SK-N-SH (cell line): ENCODE results near the gene MAN2A1. TPM values are rescaled to one million over a fixed set of nuclear protein-coding genes. Genes with fewer than 3 reads are reported as not detected.

Experiments
- CTCF ChIA-PET: fragments of 300-600, 350-600 bp; formaldehyde crosslinking; extraction: SDS; loops from one replicate; lab custom pipeline; 2021; lab: Yijun Ruan, JAX
- POLR2A ChIA-PET: fragments of 350-600 bp; sonication (Branson Sonifier 250); formaldehyde crosslinking; extraction: SDS; loops from one replicate; lab custom pipeline; 2020; ENCODE audit warnings: antibody characterized with exemption, inconsistent platforms; lab: Yijun Ruan, JAX
- DNase-seq: peaks from one replicate; pipeline ENCODE4 v3.0.0; 2012
- H2AFZ ChIP-seq: fragments of 200-600 bp; sonication (generic); 2 replicates; pipeline ENCODE4 v1.8.1; 2016; ENCODE audit warnings: antibody characterized with exemption, mild to moderate bottlenecking, low read depth
- H3F3A ChIP-seq: fragments of 200-600 bp; sonication (generic); replicated peaks from 2 replicates; pipeline ENCODE3; 2016; ENCODE audit warnings: antibody characterized with exemption, mild to moderate bottlenecking; ENCODE audit not compliant: insufficient read depth
- H3K27ac ChIP-seq, 2 experiments: fragments of 200-500 bp in 1 of 2; fragments of 200-600 bp in 1 of 2; sonication (Bioruptor generic) in 1 of 2; sonication (generic), shearing (Covaris generic) in 1 of 2; 2 replicates each; pipeline versions ENCODE4 v1.5.1 to v1.6.1; 2014 to 2016; ENCODE audit warnings: low read depth in 2 of 2, inconsistent platforms in 1 of 2, low read length in 1 of 2, mild to moderate bottlenecking in 1 of 2, mixed read lengths in 1 of 2
- H3K27me3 ChIP-seq: fragments of 200-600 bp; sonication (generic), shearing (Covaris generic); 2 replicates; pipeline ENCODE4 v1.6.1; 2016; ENCODE audit warnings: mixed run types; ENCODE audit not compliant: insufficient read depth
- H3K36me3 ChIP-seq, 2 experiments: fragments of 200-500 bp in 1 of 2; fragments of 200-600 bp in 1 of 2; sonication (Bioruptor generic) in 1 of 2; sonication (generic) in 1 of 2; replicated peaks in 1 of 2; 2 replicates each; pipeline versions ENCODE3 to v1.5.1; 2014 to 2016; ENCODE audit warnings: low read length in 1 of 2, mild to moderate bottlenecking in 1 of 2; ENCODE audit not compliant: insufficient read depth in 2 of 2, control insufficient read depth in 1 of 2
- H3K4me1 ChIP-seq, 2 experiments: fragments of 200-500 bp in 1 of 2; fragments of 200-600 bp in 1 of 2; sonication (Bioruptor generic) in 1 of 2; sonication (generic), shearing (Covaris generic) in 1 of 2; 2 replicates each; pipeline versions ENCODE4 v1.5.1 to v1.6.1; 2014 to 2016; ENCODE audit warnings: low read depth in 1 of 2, low read length in 1 of 2, mixed run types in 1 of 2; ENCODE audit not compliant: insufficient read depth in 2 of 2, control insufficient read depth in 1 of 2
- H3K4me2 ChIP-seq: fragments of 200-600 bp; sonication (generic), shearing (Covaris generic); 2 replicates; pipeline ENCODE4 v1.6.1; 2017; ENCODE audit warnings: mixed run types
- H3K4me3 ChIP-seq, 2 experiments: fragments of 200-500 bp in 1 of 2; fragments of 200-600 bp in 1 of 2; sonication (Bioruptor generic) in 1 of 2; sonication (generic), shearing (Covaris generic) in 1 of 2; 2 replicates each; pipeline versions ENCODE4 v1.5.1 to v1.8.1; 2014 to 2016; ENCODE audit warnings: low read depth in 2 of 2, inconsistent platforms in 1 of 2, low read length in 1 of 2, mild to moderate bottlenecking in 1 of 2, mixed read lengths in 1 of 2, moderate library complexity in 1 of 2
- H3K79me2 ChIP-seq: fragments of 200-600 bp; sonication (generic); 2 replicates; pipeline ENCODE4 v1.8.1; 2017; ENCODE audit warnings: mild to moderate bottlenecking; ENCODE audit not compliant: insufficient read depth
- H3K9ac ChIP-seq: fragments of 200-600 bp; sonication (generic); 2 replicates; pipeline ENCODE4 v1.6.1; 2017; ENCODE audit warnings: mixed run types
- H3K9me2 ChIP-seq: fragments of 200-600 bp; sonication (generic); 2 replicates; pipeline ENCODE4 v1.6.1; 2017; ENCODE audit warnings: mixed run types
- H3K9me3 ChIP-seq: fragments of 200-600 bp; sonication (generic); 2 replicates; pipeline ENCODE4 v1.6.1; 2017; ENCODE audit warnings: mixed run types, mild to moderate bottlenecking, moderate library complexity
- H4K20me1 ChIP-seq: fragments of 200-600 bp; sonication (generic); 2 replicates; pipeline ENCODE4 v1.6.1; 2017; ENCODE audit warnings: mild to moderate bottlenecking, mixed run types; ENCODE audit not compliant: insufficient read depth
- ELF1 ChIP-seq: IDR thresholded peaks from 2 replicates; pipeline ENCODE4 v1.4.0; 2012
- EP300 ChIP-seq, 2 experiments: IDR thresholded peaks; 2 replicates each; pipeline versions ENCODE4 v1.4.0 to v1.6.1; 2012; ENCODE audit warnings: borderline replicate concordance in 1 of 2, low read depth in 1 of 2, low read length in 1 of 2
- FOXM1 ChIP-seq: IDR thresholded peaks from 2 replicates; pipeline ENCODE4 v1.4.0; 2012; ENCODE audit warnings: low read depth, mild to moderate bottlenecking
- MEF2A ChIP-seq: IDR thresholded peaks from 2 replicates; pipeline ENCODE4 v1.4.0; 2012; ENCODE audit warnings: low read depth, borderline replicate concordance
- POLR2AphosphoS5 ChIP-seq: IDR thresholded peaks from 2 replicates; pipeline ENCODE4 v1.6.1; 2012; ENCODE audit warnings: low read depth, low read length
- RAD21 ChIP-seq: IDR thresholded peaks from 2 replicates; pipeline ENCODE4 v1.6.1; 2012; ENCODE audit warnings: mild to moderate bottlenecking, low read length
- RCOR1 ChIP-seq: fragments of 150-350 bp; IDR thresholded peaks from 2 replicates; pipeline ENCODE4 v1.6.1; 2017; ENCODE audit warnings: antibody characterized with exemption, low read length
- TAF1 ChIP-seq: IDR thresholded peaks from 2 replicates; pipeline ENCODE4 v1.6.1; 2012; ENCODE audit warnings: low read depth, mild to moderate bottlenecking, low read length, moderate library complexity, borderline replicate concordance
- TCF12 ChIP-seq: IDR thresholded peaks from 2 replicates; pipeline ENCODE4 v1.4.0; 2012
- TEAD4 ChIP-seq: IDR thresholded peaks from 2 replicates; pipeline ENCODE4 v1.4.0; 2012; ENCODE audit warnings: mild to moderate bottlenecking, borderline replicate concordance; ENCODE audit not compliant: insufficient read depth
- YY1 ChIP-seq: IDR thresholded peaks from 2 replicates; pipeline ENCODE4 v1.4.0; 2012; ENCODE audit warnings: low read depth, mild to moderate bottlenecking
- whole genome bisulfite sequencing: methylation state at CpG from one replicate; pipeline ENCODE4 v1.1.6; 2017; ENCODE audit warnings: low lambda C conversion rate; 5-methylcytosine and 5-hydroxymethylcytosine counted together
- polyA plus RNA-seq, 3 experiments: library from polyadenylated mRNA; depleted of rRNA; stranded (reverse); fragments of >200 nt; gene quantifications; 2 replicates each; pipeline ENCODE4 v1.2.3, GENCODE V29; 2012
- TF ChIP-seq, protein P1 (sequence below): IDR thresholded peaks from 2 replicates; pipeline ENCODE4 v1.4.0; 2012; ENCODE audit warnings: low read depth, borderline replicate concordance
- TF ChIP-seq, protein P2 (sequence below): IDR thresholded peaks from 2 replicates; pipeline ENCODE4 v1.4.0; 2012; ENCODE audit warnings: low read depth
- TF ChIP-seq, protein P3 (sequence below): fragments of 150-350 bp; IDR thresholded peaks from 2 replicates; pipeline ENCODE4 v1.6.1; 2017; ENCODE audit warnings: antibody characterized with exemption, low read length, low read depth, borderline replicate concordance

Gene MAN2A1
- polyA plus RNA-seq, 1 of the 3 experiments (the other 2 are of a cell fraction), result 19.7 TPM

GRCh38 chr5:109692852-109693251 lies 3.1 kb downstream of the MAN2A1 start:
- Histone ChIP-seq H2AFZ (no peak overlapping the region), H3K9me2 (no peaks in the 10 kb centered on the region), H3K4me2 (peak overlapping the region; percentile 42; the same call in 1 of the 2 replicates), H4K20me1 (peaks cover 36% of the 10 kb centered on the region), H3K79me2 (peaks cover 75% of the 10 kb centered on the region), H3K4me1 (peaks cover 2 to 31% of the 10 kb centered on the region in 2 experiments; a peak in 3 of 4 replicates), H3K27ac (no peak overlapping the region), H3K36me3 (no peaks in the 10 kb centered on the region), H3F3A (peaks cover 13% of the 10 kb centered on the region), H3K9me3 (no peaks in the 10 kb centered on the region), H3K4me3 (no peak overlapping the region; a peak in 1 of 4 replicates), H3K9ac (no peak overlapping the region), H3K27me3 (no peaks in the 10 kb centered on the region)
- 67% methylated on average over 3 of the region's 4 CpGs for WGBS
- DNase-seq, result no peak
- CTCF ChIA-PET, result interaction anchor here (1.4 kb wide), 1 partner anchor 9 kb away, joined by 7 read pairs; no protein-coding TSS in a partner anchor
- POLR2A ChIA-PET, result no interaction called here
- TF ChIP-seq YY1 (no peak), EP300 (IDR thresholded peaks at IDR 0.05; ENCODE audit: borderline replicate concordance in 1 of 2, low read depth in 1 of 2, low read length in 1 of 2) (no peak), RAD21 (no peak), POLR2AphosphoS5 (no peak), RCOR1 (no peak), ELF1 (no peak), MEF2A (no peak)
- TF ChIP-seq, protein P1, sequence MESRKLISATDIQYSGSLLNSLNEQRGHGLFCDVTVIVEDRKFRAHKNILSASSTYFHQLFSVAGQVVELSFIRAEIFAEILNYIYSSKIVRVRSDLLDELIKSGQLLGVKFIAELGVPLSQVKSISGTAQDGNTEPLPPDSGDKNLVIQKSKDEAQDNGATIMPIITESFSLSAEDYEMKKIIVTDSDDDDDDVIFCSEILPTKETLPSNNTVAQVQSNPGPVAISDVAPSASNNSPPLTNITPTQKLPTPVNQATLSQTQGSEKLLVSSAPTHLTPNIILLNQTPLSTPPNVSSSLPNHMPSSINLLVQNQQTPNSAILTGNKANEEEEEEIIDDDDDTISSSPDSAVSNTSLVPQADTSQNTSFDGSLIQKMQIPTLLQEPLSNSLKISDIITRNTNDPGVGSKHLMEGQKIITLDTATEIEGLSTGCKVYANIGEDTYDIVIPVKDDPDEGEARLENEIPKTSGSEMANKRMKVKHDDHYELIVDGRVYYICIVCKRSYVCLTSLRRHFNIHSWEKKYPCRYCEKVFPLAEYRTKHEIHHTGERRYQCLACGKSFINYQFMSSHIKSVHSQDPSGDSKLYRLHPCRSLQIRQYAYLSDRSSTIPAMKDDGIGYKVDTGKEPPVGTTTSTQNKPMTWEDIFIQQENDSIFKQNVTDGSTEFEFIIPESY, result no peak
- TF ChIP-seq, protein P2, sequence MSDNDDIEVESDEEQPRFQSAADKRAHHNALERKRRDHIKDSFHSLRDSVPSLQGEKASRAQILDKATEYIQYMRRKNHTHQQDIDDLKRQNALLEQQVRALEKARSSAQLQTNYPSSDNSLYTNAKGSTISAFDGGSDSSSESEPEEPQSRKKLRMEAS, result no peak
- TF ChIP-seq, protein P3, sequence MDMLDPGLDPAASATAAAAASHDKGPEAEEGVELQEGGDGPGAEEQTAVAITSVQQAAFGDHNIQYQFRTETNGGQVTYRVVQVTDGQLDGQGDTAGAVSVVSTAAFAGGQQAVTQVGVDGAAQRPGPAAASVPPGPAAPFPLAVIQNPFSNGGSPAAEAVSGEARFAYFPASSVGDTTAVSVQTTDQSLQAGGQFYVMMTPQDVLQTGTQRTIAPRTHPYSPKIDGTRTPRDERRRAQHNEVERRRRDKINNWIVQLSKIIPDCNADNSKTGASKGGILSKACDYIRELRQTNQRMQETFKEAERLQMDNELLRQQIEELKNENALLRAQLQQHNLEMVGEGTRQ, result no peak

DNA sequence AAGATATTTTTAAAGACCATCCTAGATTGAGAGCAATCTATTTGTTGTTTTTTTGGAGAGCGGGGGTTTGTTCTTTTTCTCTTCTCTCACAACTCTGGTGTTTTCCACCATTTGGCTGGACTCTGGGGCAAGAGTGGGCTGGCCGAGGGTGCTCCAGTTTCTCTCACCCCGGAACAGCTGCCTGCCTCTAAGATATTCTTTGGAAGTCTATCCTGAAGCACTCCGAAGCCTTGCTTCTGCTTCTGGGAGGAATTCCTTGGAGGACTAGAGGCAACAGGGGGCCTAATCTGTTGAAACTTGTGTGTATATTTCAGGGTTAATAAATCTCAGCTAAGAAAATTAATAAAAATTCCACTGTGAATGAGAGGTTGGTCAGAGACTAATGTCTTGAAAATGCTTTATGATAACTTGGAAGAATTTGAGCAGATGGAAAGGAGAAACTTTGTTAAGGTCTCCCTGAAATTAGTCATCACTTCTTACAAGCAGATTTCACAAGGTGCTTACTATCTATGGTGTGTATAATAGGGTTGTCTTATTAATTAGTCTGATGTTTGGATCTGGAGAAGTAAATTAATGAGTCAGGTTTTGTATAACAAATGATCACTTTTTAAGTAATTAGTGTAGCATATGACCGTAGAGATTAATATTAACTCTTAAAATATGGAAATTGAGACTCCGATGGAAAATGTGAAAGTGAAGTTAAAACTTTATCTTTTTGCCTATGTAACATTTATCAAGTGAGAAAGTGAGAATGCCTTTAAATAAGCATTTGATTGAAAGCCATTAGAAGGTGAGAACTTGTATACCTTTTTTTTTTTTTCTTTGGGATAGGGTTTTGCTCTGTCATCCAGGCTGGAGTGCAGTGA lies 4.0 kb downstream of the MAN2A1 start:
- Histone ChIP-seq H3K9me2 (no peaks in the 10 kb centered on the region), H4K20me1 (peaks cover 36% of the 10 kb centered on the region), H3K79me2 (peaks cover 82% of the 10 kb centered on the region), H3K4me1 (peaks cover 2 to 31% of the 10 kb centered on the region in 2 experiments; a peak in 3 of 4 replicates), H3K36me3 (no peaks in the 10 kb centered on the region), H3K9ac (no peak overlapping the region), H3K9me3 (no peaks in the 10 kb centered on the region), H3K27ac (no peak overlapping the region), H2AFZ (no peak overlapping the region), H3K4me3 (no peak overlapping the region), H3K27me3 (no peaks in the 10 kb centered on the region), H3K4me2 (peak overlapping the region; percentile 42; the same call in 1 of the 2 replicates), H3F3A (peaks cover 9% of the 10 kb centered on the region)
- ChIA-PET CTCF (no interaction called here), POLR2A (interaction anchor here (0.7 kb wide), 1 partner anchor 296 kb away, joined by 4 read pairs; no protein-coding TSS in a partner anchor)
- DNase-seq, result no peak
- WGBS, result 98% methylated on average over 6 of the region's 6 CpGs
- TF ChIP-seq ELF1 (no peak), YY1 (no peak), TCF12 (no peak), FOXM1 (no peak), TAF1 (no peak), TEAD4 (no peak)
- TF ChIP-seq, protein P3, result no peak
- TF ChIP-seq, protein P1, result no peak
